ENCODE data around the gene RFX6. TPM values are rescaled to one million over a fixed set of nuclear protein-coding genes. Genes with fewer than 3 reads are reported as not detected.

RFX6 gene
- total RNA-seq, 2 experiments from 2014 or later = not detected

DNA sequence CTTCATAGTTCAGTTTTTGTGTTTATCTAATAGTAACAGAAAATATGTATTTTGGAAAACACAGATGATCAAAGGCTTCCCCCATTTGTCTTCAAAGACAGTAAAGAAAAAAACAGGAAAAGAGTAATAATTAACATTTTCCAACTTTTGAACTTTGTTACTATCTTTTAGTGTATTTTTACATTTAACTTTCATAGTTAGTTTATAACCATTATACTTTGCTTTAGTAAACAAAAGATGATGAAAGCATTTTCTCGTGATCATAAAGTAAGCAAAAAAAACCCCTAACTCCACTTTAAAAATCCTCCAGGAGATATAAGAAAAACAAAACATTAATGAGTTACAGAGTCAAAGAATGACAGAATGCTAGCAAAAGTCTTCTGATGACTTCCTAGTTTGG is 34.6 kb upstream of the RFX6 start:
- ATAC-seq (ENCODE audit: poor library complexity) (no peak), DNase-seq (no peak)
- TF ChIP-seq, protein P1, sequence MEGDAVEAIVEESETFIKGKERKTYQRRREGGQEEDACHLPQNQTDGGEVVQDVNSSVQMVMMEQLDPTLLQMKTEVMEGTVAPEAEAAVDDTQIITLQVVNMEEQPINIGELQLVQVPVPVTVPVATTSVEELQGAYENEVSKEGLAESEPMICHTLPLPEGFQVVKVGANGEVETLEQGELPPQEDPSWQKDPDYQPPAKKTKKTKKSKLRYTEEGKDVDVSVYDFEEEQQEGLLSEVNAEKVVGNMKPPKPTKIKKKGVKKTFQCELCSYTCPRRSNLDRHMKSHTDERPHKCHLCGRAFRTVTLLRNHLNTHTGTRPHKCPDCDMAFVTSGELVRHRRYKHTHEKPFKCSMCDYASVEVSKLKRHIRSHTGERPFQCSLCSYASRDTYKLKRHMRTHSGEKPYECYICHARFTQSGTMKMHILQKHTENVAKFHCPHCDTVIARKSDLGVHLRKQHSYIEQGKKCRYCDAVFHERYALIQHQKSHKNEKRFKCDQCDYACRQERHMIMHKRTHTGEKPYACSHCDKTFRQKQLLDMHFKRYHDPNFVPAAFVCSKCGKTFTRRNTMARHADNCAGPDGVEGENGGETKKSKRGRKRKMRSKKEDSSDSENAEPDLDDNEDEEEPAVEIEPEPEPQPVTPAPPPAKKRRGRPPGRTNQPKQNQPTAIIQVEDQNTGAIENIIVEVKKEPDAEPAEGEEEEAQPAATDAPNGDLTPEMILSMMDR (IDR thresholded peaks at IDR 0.05) = no peak
- H3K4me1 ChIP-seq (ENCODE audit: insufficient read depth, low read length) = no peaks in the 10 kb centered on the region
- Mint-ChIP-seq H3K9me3 (no peaks in the 10 kb centered on the region), H3K36me3 (ENCODE audit: low read depth) (no peaks in the 10 kb centered on the region), H3K27me3 (no peaks in the 10 kb centered on the region), H3K4me3 (no peak overlapping the region), H3K27ac (no peak overlapping the region), H3K4me1 (ENCODE audit: low read depth) (no peaks in the 10 kb centered on the region)
- intact Hi-C loops (cut with DNase I, micrococcal nuclease) = loop anchor here in 1 of 2 experiments (10.0 kb wide), 1 partner anchor 308 kb away; no protein-coding TSS in a partner anchor
- H3K36me3 ChIP-seq (ENCODE audit: insufficient read depth, low read length) = no peaks in the 10 kb centered on the region
- H3K4me3 ChIP-seq (ENCODE audit: low read length) = no peak overlapping the region
- no peaks in the 10 kb centered on the region for H3K9me3 ChIP-seq (ENCODE audit: control insufficient read depth in 1 of 2, insufficient read depth in 1 of 2, low read length in 2 of 2)
- POLR2A ChIA-PET = no interaction called here
- CTCF ChIA-PET = no interaction called here
- peaks cover 0 to 4% of the 10 kb centered on the region in 2 experiments for H3K27me3 ChIP-seq (ENCODE audit: control insufficient read depth in 1 of 2, insufficient read depth in 2 of 2, low read length in 2 of 2)
- no peak overlapping the region for H3K27ac ChIP-seq (ENCODE audit: low read depth in 1 of 2, low read length in 2 of 2)

DNA sequence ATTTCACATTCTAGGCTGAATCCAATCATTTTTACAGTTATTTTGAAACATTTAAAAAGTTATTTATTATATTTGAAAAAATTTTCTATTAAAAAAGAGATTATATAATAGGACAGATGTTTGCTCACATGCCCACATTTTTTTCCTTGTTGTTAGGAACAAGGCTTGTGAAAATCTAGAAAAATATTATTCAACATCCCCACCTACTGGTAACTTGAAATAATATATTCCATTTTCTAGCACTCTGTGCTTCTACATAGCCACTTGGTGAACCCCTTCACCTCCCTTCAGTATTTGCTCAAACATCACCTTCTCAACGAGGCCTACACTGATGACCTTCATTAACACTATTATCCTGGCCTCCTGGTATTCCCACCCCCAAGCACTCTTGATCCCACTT is 29.8 kb upstream of the RFX6 start:
- Mint-ChIP-seq H3K27me3 (no peaks in the 10 kb centered on the region), H3K9me3 (no peaks in the 10 kb centered on the region), H3K36me3 (ENCODE audit: low read depth) (no peaks in the 10 kb centered on the region), H3K27ac (no peak overlapping the region), H3K4me3 (no peak overlapping the region), H3K4me1 (ENCODE audit: low read depth) (no peaks in the 10 kb centered on the region)
- DNase-seq = no peak
- ATAC-seq (ENCODE audit: poor library complexity) = no peak
- Histone ChIP-seq H3K4me1 (ENCODE audit: insufficient read depth, low read length) (no peaks in the 10 kb centered on the region), H3K27ac (ENCODE audit: low read depth in 1 of 2, low read length in 2 of 2) (no peak overlapping the region), H3K9me3 (ENCODE audit: control insufficient read depth in 1 of 2, insufficient read depth in 1 of 2, low read length in 2 of 2) (no peaks in the 10 kb centered on the region), H3K36me3 (ENCODE audit: insufficient read depth, low read length) (no peaks in the 10 kb centered on the region), H3K4me3 (ENCODE audit: low read length) (no peak overlapping the region), H3K27me3 (ENCODE audit: control insufficient read depth in 1 of 2, insufficient read depth in 2 of 2, low read length in 2 of 2) (peaks cover 0 to 4% of the 10 kb centered on the region in 2 experiments)
- ChIA-PET POLR2A (no interaction called here), CTCF (no interaction called here)
- TF ChIP-seq, protein P1 (IDR thresholded peaks at IDR 0.05) = no peak
- intact Hi-C loops (cut with DNase I, micrococcal nuclease) = loop anchor here in 1 of 2 experiments (10.0 kb wide), 1 partner anchor 312 kb away; no protein-coding TSS in a partner anchor

DNA sequence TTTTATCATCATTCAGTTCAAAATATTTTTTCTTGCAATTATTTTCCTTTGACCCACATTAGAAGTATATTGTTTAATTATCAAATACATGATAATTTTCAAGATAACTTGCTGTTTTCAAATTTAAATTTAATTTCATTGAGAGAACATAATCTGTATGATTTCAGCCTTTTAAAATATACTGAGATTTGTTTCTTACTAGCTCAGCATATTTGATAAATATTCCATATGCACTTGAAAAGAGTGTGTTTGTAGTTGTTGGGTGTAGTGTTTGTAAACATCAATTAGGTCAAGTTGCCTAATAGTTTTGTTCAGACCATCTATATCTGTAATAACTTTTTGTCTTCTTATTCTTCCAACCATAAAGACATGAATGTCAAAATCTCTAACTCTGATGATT is 19.0 kb upstream of the RFX6 start:
- Histone ChIP-seq H3K27ac (ENCODE audit: low read depth in 1 of 2, low read length in 2 of 2) (no peak overlapping the region), H3K36me3 (ENCODE audit: insufficient read depth, low read length) (no peaks in the 10 kb centered on the region), H3K9me3 (ENCODE audit: control insufficient read depth in 1 of 2, insufficient read depth in 1 of 2, low read length in 2 of 2) (peaks cover 0 to 14% of the 10 kb centered on the region in 2 experiments), H3K4me1 (ENCODE audit: insufficient read depth, low read length) (no peaks in the 10 kb centered on the region), H3K27me3 (ENCODE audit: control insufficient read depth in 1 of 2, insufficient read depth in 2 of 2, low read length in 2 of 2) (no peaks in the 10 kb centered on the region), H3K4me3 (ENCODE audit: low read length) (no peak overlapping the region)
- CTCF ChIA-PET = no interaction called here
- H3K4me1 Mint-ChIP-seq (ENCODE audit: low read depth) = no peaks in the 10 kb centered on the region
- intact Hi-C loops (cut with DNase I, micrococcal nuclease) = no loop called here
- H3K27ac Mint-ChIP-seq = no peak overlapping the region
- H3K4me3 Mint-ChIP-seq = no peak overlapping the region
- TF ChIP-seq, protein P1 (IDR thresholded peaks at IDR 0.05) = no peak
- DNase-seq = no peak
- POLR2A ChIA-PET = no interaction called here
- H3K36me3 Mint-ChIP-seq (ENCODE audit: low read depth) = no peaks in the 10 kb centered on the region
- no peak for ATAC-seq (ENCODE audit: poor library complexity)
- H3K9me3 Mint-ChIP-seq = peaks cover 36% of the 10 kb centered on the region
- no peaks in the 10 kb centered on the region for H3K27me3 Mint-ChIP-seq
